ENCODE data around the gene CALCR.

- TF ChIP-seq MXI1 (IDR thresholded peaks at IDR 0.05; ENCODE audit: borderline replicate concordance, low read depth, low read length) (no peak), NFE2L2 (IDR thresholded peaks at IDR 0.05; ENCODE audit: low read depth, low read length) (no peak), POLR2A (IDR thresholded peaks at IDR 0.05; ENCODE audit: low read depth, low read length) (no peak), FOS (IDR thresholded peaks at IDR 0.05; ENCODE audit: low read depth, low read length) (no peak), MAFK (IDR thresholded peaks at IDR 0.05; ENCODE audit: low read depth, low read length) (no peak), BHLHE40 (IDR thresholded peaks at IDR 0.05; ENCODE audit: low read depth, low read length) (no peak), CHD1 (IDR thresholded peaks at IDR 0.05; ENCODE audit: low read depth, low read length) (no peak), RCOR1 (IDR thresholded peaks at IDR 0.05; ENCODE audit: insufficient replicate concordance, low read length) (no peak), RAD21 (IDR thresholded peaks at IDR 0.05; ENCODE audit: low read length) (no peak), USF2 (IDR thresholded peaks at IDR 0.05; ENCODE audit: low read depth, low read length) (no peak), CEBPB (IDR thresholded peaks at IDR 0.05; ENCODE audit: low read depth, low read length) (no peak), RFX5 (IDR thresholded peaks at IDR 0.05; ENCODE audit: low read depth, low read length) (no peak)
- TF ChIP-seq, protein P1, sequence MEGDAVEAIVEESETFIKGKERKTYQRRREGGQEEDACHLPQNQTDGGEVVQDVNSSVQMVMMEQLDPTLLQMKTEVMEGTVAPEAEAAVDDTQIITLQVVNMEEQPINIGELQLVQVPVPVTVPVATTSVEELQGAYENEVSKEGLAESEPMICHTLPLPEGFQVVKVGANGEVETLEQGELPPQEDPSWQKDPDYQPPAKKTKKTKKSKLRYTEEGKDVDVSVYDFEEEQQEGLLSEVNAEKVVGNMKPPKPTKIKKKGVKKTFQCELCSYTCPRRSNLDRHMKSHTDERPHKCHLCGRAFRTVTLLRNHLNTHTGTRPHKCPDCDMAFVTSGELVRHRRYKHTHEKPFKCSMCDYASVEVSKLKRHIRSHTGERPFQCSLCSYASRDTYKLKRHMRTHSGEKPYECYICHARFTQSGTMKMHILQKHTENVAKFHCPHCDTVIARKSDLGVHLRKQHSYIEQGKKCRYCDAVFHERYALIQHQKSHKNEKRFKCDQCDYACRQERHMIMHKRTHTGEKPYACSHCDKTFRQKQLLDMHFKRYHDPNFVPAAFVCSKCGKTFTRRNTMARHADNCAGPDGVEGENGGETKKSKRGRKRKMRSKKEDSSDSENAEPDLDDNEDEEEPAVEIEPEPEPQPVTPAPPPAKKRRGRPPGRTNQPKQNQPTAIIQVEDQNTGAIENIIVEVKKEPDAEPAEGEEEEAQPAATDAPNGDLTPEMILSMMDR (conservative IDR thresholded peaks at IDR 0.05; ENCODE audit: low read depth, low read length): no peak
Measured at GRCh38 chr7:93453262-93453661, 121.3 kb downstream of the CALCR start.

Measured in IMR-90 (cell line).